AG09309 (cell line): ENCODE measurements around the gene ARHGAP30.

Experiments used
- DNase-seq: peaks from one replicate; pipeline ENCODE4 v3.0.0-alpha.2; 2010; ENCODE audit warnings: low read depth
- H3K4me3 ChIP-seq: 2 replicates; pipeline ENCODE4 v1.5.1; 2011; ENCODE audit warnings: mild to moderate bottlenecking, low read depth, low read length, moderate library complexity; ENCODE audit not compliant: control insufficient read depth
- CTCF ChIP-seq: IDR thresholded peaks from 2 replicates; pipeline ENCODE4 v1.5.1; 2011; ENCODE audit warnings: mild to moderate bottlenecking, low read depth, low read length, inconsistent platforms; ENCODE audit not compliant: insufficient read depth, control insufficient read depth; ENCODE audit errors: missing control alignments

The ARHGAP30 gene

GRCh38 chr1:161047436-161048420 lies 22.0 kb downstream of the ARHGAP30 start:
- H3K4me3 ChIP-seq = no peak overlapping the region
- no peak for TF ChIP-seq CTCF
- DNase-seq = no peak

- DNase-seq = no peak
- peak overlapping the region; percentile 96 for H3K4me3 ChIP-seq
- TF ChIP-seq CTCF = no peak
Observed at GRCh38 chr1:161046605-161047228, 23.0 kb downstream of the ARHGAP30 start.

- peak; percentile 78 for DNase-seq
- H3K4me3 ChIP-seq = peak within 1 kb of the TSS; percentile 96
- TF ChIP-seq CTCF = no peak
Observed at GRCh38 chr1:161045736-161046604, 23.7 kb downstream of the ARHGAP30 start, which contains the start of gene USF1. Gene USF1 (minus strand): TSS chr1:161045977. CDS start chr1:161043275, 2,702 bp downstream.

- peak overlapping the region; percentile 96 for H3K4me3 ChIP-seq
- no peak for TF ChIP-seq CTCF
- no peak for DNase-seq
Observed at GRCh38 chr1:161044908-161045735, 24.6 kb downstream of the ARHGAP30 start.

GRCh38 chr1:161044535-161044907 lies 25.2 kb downstream of the ARHGAP30 start:
- peak overlapping the region; percentile 96 for H3K4me3 ChIP-seq
- DNase-seq = no peak
- no peak for TF ChIP-seq CTCF
